OCI-M1 (cell line): ENCODE measurements around the gene KRTAP5-6.
A peak's percentile ranks its signal among the peaks of the same experiment; 100 is the strongest.

ENCODE experiments used
- DNase-seq: peaks from one replicate; lab custom pipeline; 2025; lab: John Stamatoyannopoulos, UW

The KRTAP5-6 gene

GRCh38 chr11:1702506-1702905 lies 5.5 kb downstream of the KRTAP5-6 start:
- no peak for DNase-seq

- no peak for DNase-seq
Observed at GRCh38 chr11:1703146-1703545, 6.2 kb downstream of the KRTAP5-6 start.

- DNase-seq, result peak; percentile 81
Observed at GRCh38 chr11:1705126-1706052, 8.4 kb downstream of the KRTAP5-6 start.

- DNase-seq, result peak; percentile 9
Observed at GRCh38 chr11:1706634-1707400, 9.8 kb downstream of the KRTAP5-6 start.

- no peak for DNase-seq
Observed at GRCh38 chr11:1707751-1708150, 10.8 kb downstream of the KRTAP5-6 start.

- no peak for DNase-seq
Observed at GRCh38 chr11:1708716-1709115, 11.7 kb downstream of the KRTAP5-6 start.

- no peak for DNase-seq
Observed at GRCh38 chr11:1714908-1715885, 18.2 kb downstream of the KRTAP5-6 start.

GRCh38 chr11:1717745-1718144 lies 20.8 kb downstream of the KRTAP5-6 start:
- no peak for DNase-seq

GRCh38 chr11:1718326-1718725 lies 21.3 kb downstream of the KRTAP5-6 start:
- DNase-seq, result no peak

GRCh38 chr11:1719781-1720180 lies 22.8 kb downstream of the KRTAP5-6 start:
- no peak for DNase-seq

- DNase-seq, result no peak
Observed at GRCh38 chr11:1727096-1727690, 30.2 kb downstream of the KRTAP5-6 start.

GRCh38 chr11:1727861-1728260 lies 30.9 kb downstream of the KRTAP5-6 start:
- DNase-seq, result no peak

GRCh38 chr11:1728301-1728700 lies 31.3 kb downstream of the KRTAP5-6 start:
- no peak for DNase-seq

GRCh38 chr11:1728931-1729691 lies 32.1 kb downstream of the KRTAP5-6 start:
- DNase-seq, result no peak

GRCh38 chr11:1729692-1730011 lies 32.7 kb downstream of the KRTAP5-6 start:
- no peak for DNase-seq

GRCh38 chr11:1730059-1730629 lies 33.1 kb downstream of the KRTAP5-6 start:
- DNase-seq, result no peak

GRCh38 chr11:1731451-1732059 lies 34.6 kb downstream of the KRTAP5-6 start:
- DNase-seq, result no peak

GRCh38 chr11:1732418-1733008 lies 35.5 kb downstream of the KRTAP5-6 start:
- no peak for DNase-seq

- DNase-seq, result no peak
Observed at GRCh38 chr11:1733009-1733715, 36.2 kb downstream of the KRTAP5-6 start.
